Natural killer cell treated with Interleukin-12 subunit alpha and Interleukin-12 subunit beta and Interleukin-15 and Interleukin-18, amount 100 ng/mL, for 72 hours (primary cell): ENCODE data around the gene TTYH3. TPM values are rescaled to one million over a fixed set of nuclear protein-coding genes. Genes with fewer than 3 reads are reported as not detected.
A peak's percentile ranks its signal among the peaks of the same experiment; 100 is the strongest.

Experiments used
- ATAC-seq, 2 donors: fragments of 150-1000 bp; cut with Tn5 transposase in 1 of 2; sonication (Bioruptor Pico), chemical (Tn5 transposase) in 1 of 2; 2 replicates each; pipeline ENCODE4 v1.10.0; 2021
- DNase-seq: peaks from one replicate; pipeline ENCODE4 v3.0.0; 2022; ENCODE audit warnings: low spot score
- H3K27ac Mint-ChIP-seq, 2 donors: 1 replicate in 1 of 2; 2 replicates in 1 of 2; pipeline ENCODE4 v1.8.0; 2022; ENCODE audit warnings: mixed read lengths in 2 of 2, mild to moderate bottlenecking in 1 of 2, moderate library complexity in 1 of 2
- H3K27me3 Mint-ChIP-seq, 2 donors: 1 replicate in 1 of 2; 2 replicates in 1 of 2; pipeline ENCODE4 v1.8.0; 2022; ENCODE audit warnings: mixed read lengths in 2 of 2
- H3K36me3 Mint-ChIP-seq: one replicate; pipeline ENCODE4 v1.8.0; 2022; ENCODE audit warnings: mixed read lengths
- H3K4me1 Mint-ChIP-seq, 2 donors: 1 replicate in 1 of 2; 2 replicates in 1 of 2; pipeline ENCODE4 v1.8.0; 2022; ENCODE audit warnings: low read depth in 2 of 2, mixed read lengths in 2 of 2, mild to moderate bottlenecking in 1 of 2
- H3K4me3 Mint-ChIP-seq: one replicate; pipeline ENCODE4 v1.8.0; 2022; ENCODE audit warnings: mixed read lengths
- H3K9me3 Mint-ChIP-seq: 2 replicates; pipeline ENCODE4 v1.8.0; 2022; ENCODE audit warnings: mixed read lengths
- total RNA-seq, 2 donors: library from RNA; stranded (reverse); gene quantifications; one replicate each; pipeline ENCODE4 v1.2.3, GENCODE V29; 2022

The TTYH3 gene
- total RNA-seq, 2 donors from 2014 or later: 23.7 to 24.8 TPM

DNA sequence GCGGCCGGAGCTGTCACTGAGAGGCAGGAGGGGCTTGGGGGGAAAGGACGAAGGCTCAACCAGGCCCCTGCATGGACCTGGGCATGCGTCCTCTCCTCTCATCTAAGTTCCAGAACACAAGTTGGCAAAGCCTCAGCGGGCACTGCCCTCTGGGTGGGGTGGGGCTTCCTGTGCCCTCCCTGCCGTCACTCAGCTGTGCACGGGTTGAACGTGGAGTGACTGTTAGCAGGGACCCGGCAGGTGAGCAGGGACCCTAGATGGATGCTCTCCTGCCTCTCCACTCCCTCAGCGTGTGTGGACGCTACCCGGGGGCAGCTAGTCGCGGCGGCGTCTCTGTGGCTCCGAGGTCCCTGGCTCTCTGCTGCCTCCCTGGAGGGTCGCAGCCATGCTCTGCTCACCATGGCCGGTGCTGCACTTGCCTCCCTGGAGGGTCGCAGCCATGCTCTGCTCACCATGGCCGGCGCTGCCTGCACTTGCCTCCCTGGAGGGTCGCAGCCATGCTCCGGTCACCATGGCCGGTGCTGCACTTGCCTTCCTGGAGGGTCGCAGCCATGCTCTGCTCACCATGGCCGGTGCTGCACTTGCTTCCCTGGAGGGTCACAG lies 36.4 kb upstream of the TTYH3 start:
- DNase-seq (no peak), ATAC-seq (no peak)
- no peaks in the 10 kb centered on the region for H3K27me3 Mint-ChIP-seq
- no peaks in the 10 kb centered on the region for H3K36me3 Mint-ChIP-seq
- H3K4me1 Mint-ChIP-seq: no peaks in the 10 kb centered on the region
- H3K27ac Mint-ChIP-seq: no peak overlapping the region
- no peak overlapping the region for H3K4me3 Mint-ChIP-seq
- H3K9me3 Mint-ChIP-seq: no peaks in the 10 kb centered on the region

DNA sequence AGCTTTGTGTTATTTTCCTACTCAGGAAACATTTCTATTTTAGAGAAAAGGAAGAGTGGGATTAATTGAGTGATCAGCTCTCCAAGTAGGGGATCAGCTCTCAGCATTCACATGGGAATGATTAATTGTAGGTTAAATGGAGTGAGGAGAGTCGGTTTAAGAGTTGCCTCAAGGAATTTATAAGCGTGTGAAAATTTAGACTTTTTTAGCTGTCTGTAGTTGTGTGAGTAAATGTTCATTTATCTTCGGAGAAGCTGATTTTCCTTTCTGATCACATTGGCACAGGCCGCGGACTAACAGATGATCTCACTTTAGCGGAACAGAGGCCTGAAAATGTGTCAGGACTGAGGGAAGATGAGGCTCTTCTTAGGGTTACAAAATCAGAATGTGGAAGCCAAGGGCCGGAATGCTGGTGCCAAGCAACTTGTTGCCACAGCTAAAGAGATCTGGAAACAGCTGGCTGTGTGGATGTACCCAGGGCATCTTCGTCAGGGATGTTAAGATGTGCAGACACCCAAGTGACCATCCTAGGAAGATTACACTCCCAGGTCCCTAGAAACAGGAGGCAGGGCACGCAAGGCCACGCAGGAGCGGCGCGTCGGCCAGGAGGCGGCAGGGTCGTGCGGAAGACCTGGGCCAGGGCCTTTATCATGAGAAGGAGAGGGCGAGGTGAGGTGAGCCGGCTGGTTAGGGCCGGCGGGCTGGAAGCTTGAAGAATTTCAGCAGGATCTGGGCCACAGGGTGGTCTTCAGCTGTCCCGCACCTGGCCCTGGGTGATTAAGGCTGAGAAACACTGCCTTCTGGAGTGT lies 35.1 kb upstream of the TTYH3 start:
- Mint-ChIP-seq H3K36me3 (no peaks in the 10 kb centered on the region), H3K27ac (no peak overlapping the region), H3K4me1 (no peaks in the 10 kb centered on the region), H3K4me3 (no peak overlapping the region), H3K9me3 (no peaks in the 10 kb centered on the region), H3K27me3 (no peaks in the 10 kb centered on the region)
- no peak for ATAC-seq
- no peak for DNase-seq

- H3K27me3 Mint-ChIP-seq: no peaks in the 10 kb centered on the region
- no peaks in the 10 kb centered on the region for H3K36me3 Mint-ChIP-seq
- ATAC-seq (no peak), DNase-seq (no peak)
- H3K4me1 Mint-ChIP-seq: no peaks in the 10 kb centered on the region
- H3K4me3 Mint-ChIP-seq: no peak overlapping the region
- no peak overlapping the region for H3K27ac Mint-ChIP-seq
- H3K9me3 Mint-ChIP-seq: no peaks in the 10 kb centered on the region
Observed at GRCh38 chr7:2597273-2597640, 34.5 kb upstream of the TTYH3 start.

- DNase-seq: no peak
- H3K9me3 Mint-ChIP-seq: no peaks in the 10 kb centered on the region
- H3K36me3 Mint-ChIP-seq: no peaks in the 10 kb centered on the region
- H3K27me3 Mint-ChIP-seq: no peaks in the 10 kb centered on the region
- H3K27ac Mint-ChIP-seq: no peak overlapping the region
- ATAC-seq: no peak
- no peaks in the 10 kb centered on the region for H3K4me1 Mint-ChIP-seq
- H3K4me3 Mint-ChIP-seq: no peak overlapping the region
Observed at GRCh38 chr7:2598154-2598823, 33.5 kb upstream of the TTYH3 start.

DNA sequence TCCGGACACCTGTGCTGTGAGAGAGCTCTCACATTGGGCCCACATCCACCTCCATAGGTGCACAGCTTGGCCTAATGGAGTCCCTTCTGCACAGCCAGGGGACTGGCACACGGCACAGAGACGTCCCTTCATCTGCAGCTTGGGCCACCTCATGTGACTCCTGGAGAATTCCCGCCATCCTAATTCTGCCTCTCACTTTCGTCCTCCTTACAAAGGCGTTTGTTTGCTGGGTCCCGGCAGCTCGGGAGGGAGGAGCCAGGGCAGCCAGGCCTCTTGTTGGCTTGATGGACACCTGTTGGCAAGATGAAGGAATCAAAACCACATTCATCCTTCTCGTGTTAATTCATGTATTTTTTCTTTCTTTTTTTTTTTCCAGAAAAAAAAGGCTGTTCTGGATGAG lies 30.7 kb upstream of the TTYH3 start:
- ATAC-seq (no peak), DNase-seq (no peak)
- H3K4me3 Mint-ChIP-seq: no peak overlapping the region
- no peaks in the 10 kb centered on the region for H3K9me3 Mint-ChIP-seq
- H3K36me3 Mint-ChIP-seq: no peaks in the 10 kb centered on the region
- no peaks in the 10 kb centered on the region for H3K27me3 Mint-ChIP-seq
- no peak overlapping the region for H3K27ac Mint-ChIP-seq
- no peaks in the 10 kb centered on the region for H3K4me1 Mint-ChIP-seq

DNA sequence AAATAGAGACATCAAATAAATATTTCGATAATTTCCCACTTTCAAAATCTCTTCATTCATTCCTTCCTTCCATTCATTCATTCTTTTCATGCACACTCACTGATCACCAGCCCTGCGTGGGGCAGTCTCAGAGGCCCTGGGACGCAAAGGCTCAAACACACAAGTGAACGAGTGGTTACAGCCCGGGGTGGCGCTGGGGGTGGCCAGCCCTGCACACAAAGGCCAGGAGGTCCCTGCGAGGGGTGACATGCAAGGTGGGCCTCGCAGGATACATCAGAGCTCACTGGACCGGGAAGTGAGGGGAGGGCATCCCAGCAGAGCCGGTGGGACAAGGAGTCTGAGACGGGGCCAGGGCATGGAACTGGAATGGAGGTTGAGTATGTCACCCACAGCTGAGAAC lies 29.9 kb upstream of the TTYH3 start:
- Mint-ChIP-seq H3K4me1 (no peaks in the 10 kb centered on the region), H3K9me3 (no peaks in the 10 kb centered on the region), H3K27ac (no peak overlapping the region), H3K4me3 (no peak overlapping the region), H3K36me3 (no peaks in the 10 kb centered on the region), H3K27me3 (no peaks in the 10 kb centered on the region)
- ATAC-seq (no peak), DNase-seq (no peak)

- H3K9me3 Mint-ChIP-seq: no peaks in the 10 kb centered on the region
- no peak overlapping the region for H3K27ac Mint-ChIP-seq
- ATAC-seq: no peak
- no peak for DNase-seq
- no peaks in the 10 kb centered on the region for H3K27me3 Mint-ChIP-seq
- no peak overlapping the region for H3K4me3 Mint-ChIP-seq
- H3K36me3 Mint-ChIP-seq: no peaks in the 10 kb centered on the region
- peaks cover 0 to under 1% of the 10 kb centered on the region in 2 donors for H3K4me1 Mint-ChIP-seq
Observed at GRCh38 chr7:2602406-2603043, 29.3 kb upstream of the TTYH3 start.

- Mint-ChIP-seq H3K4me1 (peaks cover 0 to 4% of the 10 kb centered on the region in 2 donors), H3K27me3 (no peaks in the 10 kb centered on the region), H3K36me3 (no peaks in the 10 kb centered on the region), H3K9me3 (no peaks in the 10 kb centered on the region), H3K27ac (no peak overlapping the region), H3K4me3 (no peak overlapping the region)
- ATAC-seq (no peak), DNase-seq (no peak)
Observed at GRCh38 chr7:2603044-2603965, 28.5 kb upstream of the TTYH3 start.

GRCh38 chr7:2604608-2605174 lies 27.1 kb upstream of the TTYH3 start:
- no peaks in the 10 kb centered on the region for H3K36me3 Mint-ChIP-seq
- H3K9me3 Mint-ChIP-seq: no peaks in the 10 kb centered on the region
- no peaks in the 10 kb centered on the region for H3K27me3 Mint-ChIP-seq
- peaks cover 5 to 7% of the 10 kb centered on the region in 2 donors for H3K4me1 Mint-ChIP-seq
- no peak for DNase-seq
- ATAC-seq: no peak
- no peak overlapping the region for H3K4me3 Mint-ChIP-seq
- no peak overlapping the region for H3K27ac Mint-ChIP-seq

GRCh38 chr7:2605608-2606538 lies 25.9 kb upstream of the TTYH3 start:
- no peak for ATAC-seq
- peaks cover 5 to 7% of the 10 kb centered on the region in 2 donors for H3K4me1 Mint-ChIP-seq
- no peak overlapping the region for H3K27ac Mint-ChIP-seq
- H3K36me3 Mint-ChIP-seq: no peaks in the 10 kb centered on the region
- DNase-seq: no peak
- no peak overlapping the region for H3K4me3 Mint-ChIP-seq
- no peaks in the 10 kb centered on the region for H3K9me3 Mint-ChIP-seq
- H3K27me3 Mint-ChIP-seq: no peaks in the 10 kb centered on the region

- Mint-ChIP-seq H3K9me3 (no peaks in the 10 kb centered on the region), H3K36me3 (no peaks in the 10 kb centered on the region)
- ATAC-seq: peak in 1 of 2 donors; percentile 5
Observed at GRCh38 chr7:2606539-2606936, 25.2 kb upstream of the TTYH3 start.

More at GRCh38 chr7:2606539-2606936, 25.2 kb upstream of the TTYH3 start:
- DNase-seq: no peak
- Mint-ChIP-seq H3K4me3 (no peak overlapping the region), H3K4me1 (peaks cover 5 to 7% of the 10 kb centered on the region in 2 donors), H3K27ac (no peak overlapping the region), H3K27me3 (no peaks in the 10 kb centered on the region)
